NCI-H1092 (cell line): ENCODE results near the gene NRN1L.

Experiments
- DNase-seq: peaks from one replicate; lab custom pipeline; 2025; lab: John Stamatoyannopoulos, UW

The NRN1L gene

GRCh38 chr16:67935402-67936123 is 50.9 kb downstream of the NRN1L start:
- peak; percentile 98 for DNase-seq
